ENCODE measurements around the gene TMEM129.

Gene TMEM129

GRCh38 chr4:1721003-1721665 is at the start of gene TMEM129, which contains the start of gene TACC3:
TSS of gene TMEM129 (minus strand) at chr4:1721323. CDS start at chr4:1720837, 486 bp downstream.
TSS of gene TACC3 (plus strand) at chr4:1721521. CDS start at chr4:1723422, 1,901 bp downstream.
- peak; percentile 59 for DNase-seq

- DNase-seq = no peak
Measured at GRCh38 chr4:1770791-1771231, 49.7 kb upstream of the TMEM129 start.

GRCh38 chr4:1770245-1770644 is 49.1 kb upstream of the TMEM129 start:
- no peak for DNase-seq

- DNase-seq = no peak
Measured at GRCh38 chr4:1769692-1770091, 48.6 kb upstream of the TMEM129 start.

GRCh38 chr4:1768367-1769034 is 47.4 kb upstream of the TMEM129 start:
- DNase-seq = no peak

- DNase-seq = peak; percentile 14
Measured at GRCh38 chr4:1767770-1768366, 46.7 kb upstream of the TMEM129 start.

GRCh38 chr4:1767061-1767769 is 46.1 kb upstream of the TMEM129 start:
- no peak for DNase-seq

- no peak for DNase-seq
Measured at GRCh38 chr4:1766106-1767060, 45.3 kb upstream of the TMEM129 start.

- DNase-seq = no peak
Measured at GRCh38 chr4:1765409-1766072, 44.4 kb upstream of the TMEM129 start.

- DNase-seq = no peak
Measured at GRCh38 chr4:1764670-1765069, 43.5 kb upstream of the TMEM129 start.

GRCh38 chr4:1763550-1764080 is 42.5 kb upstream of the TMEM129 start:
- DNase-seq = no peak

- DNase-seq = no peak
Measured at GRCh38 chr4:1763070-1763549, 42.0 kb upstream of the TMEM129 start.

GRCh38 chr4:1762264-1763010 is 41.3 kb upstream of the TMEM129 start:
- DNase-seq = no peak

GRCh38 chr4:1761130-1761689 is 40.1 kb upstream of the TMEM129 start:
- DNase-seq = no peak

- DNase-seq = no peak
Measured at GRCh38 chr4:1760521-1761071, 39.5 kb upstream of the TMEM129 start.

GRCh38 chr4:1759818-1760223 is 38.7 kb upstream of the TMEM129 start:
- no peak for DNase-seq

GRCh38 chr4:1759170-1759817 is 38.2 kb upstream of the TMEM129 start:
- no peak for DNase-seq

- DNase-seq = no peak
Measured at GRCh38 chr4:1758306-1759121, 37.4 kb upstream of the TMEM129 start.
